ENCODE measurements around the gene KIF3B. TPM values are rescaled to one million over a fixed set of nuclear protein-coding genes. Genes with fewer than 3 reads are reported as not detected.

The KIF3B gene
- total RNA-seq, 1 experiment from 2014 or later, result 31.5 TPM

- CTCF ChIA-PET, result no interaction called here
- intact Hi-C loops (cut with micrococcal nuclease), result no loop called here
- DNase-seq (ENCODE audit: low read depth, low spot score) (no peak), ATAC-seq (no peak)
- Histone ChIP-seq H3K4me2 (ENCODE audit: low read length) (no peak overlapping the region), H3K27ac (ENCODE audit: low read depth, low read length) (no peak overlapping the region), H4K20me1 (ENCODE audit: insufficient read depth) (no peaks in the 10 kb centered on the region), H3K79me2 (ENCODE audit: insufficient read depth, low read length) (no peaks in the 10 kb centered on the region), H3K4me3 (replicated peaks in 1 of 2; ENCODE audit: low read depth in 1 of 2, low read length in 2 of 2) (no peak overlapping the region), H3K9me2 (ENCODE audit: insufficient read depth) (no peaks in the 10 kb centered on the region), H3K9me3 (ENCODE audit: control insufficient read depth in 1 of 2, insufficient read depth in 1 of 2, low read depth in 1 of 2, low read length in 2 of 2) (no peaks in the 10 kb centered on the region), H2AFZ (ENCODE audit: low read depth, low read length, poor library complexity, severe bottlenecking) (no peak overlapping the region), H3K4me1 (ENCODE audit: control insufficient read depth in 1 of 2, insufficient read depth in 2 of 2, low read length in 2 of 2) (no peaks in the 10 kb centered on the region), H3K36me3 (ENCODE audit: control insufficient read depth in 1 of 2, insufficient read depth in 2 of 2, low read length in 2 of 2) (no peaks in the 10 kb centered on the region), H3K27me3 (ENCODE audit: insufficient read depth, low read length) (no peaks in the 10 kb centered on the region), H3K9ac (ENCODE audit: low read length) (no peak overlapping the region)
- POLR2A ChIA-PET, result no interaction called here
- RAD21 ChIA-PET (ENCODE audit: low non-redundant PET in 1 of 2, low total read pairs in 2 of 2, uncharacterized antibody in 2 of 2, unreplicated experiment in 2 of 2), result no interaction called here
- no TSS peak for BruUV-seq (replicated peaks)
- TF ChIP-seq ZFX (IDR thresholded peaks at IDR 0.05), result no peak
- TF ChIP-seq POLR2A (IDR thresholded peaks at IDR 0.05; ENCODE audit: borderline replicate concordance, extremely low read depth, insufficient read depth, insufficient read length), result no peak
- no peak for TF ChIP-seq ZNF274 (IDR thresholded peaks at IDR 0.05; ENCODE audit: low read depth, low read length)
- TF ChIP-seq CBX3 (IDR thresholded peaks at IDR 0.05; ENCODE audit: low read depth), result no peak
- TF ChIP-seq EZH2 (IDR thresholded peaks at IDR 0.05), result no peak
- TF ChIP-seq FOSL1 (IDR thresholded peaks at IDR 0.05; ENCODE audit: low read depth), result no peak
These were observed 70.8 kb downstream of the KIF3B start for GRCh38 chr20:32348207-32348606.

GRCh38 chr20:32350421-32350820 is 73.0 kb downstream of the KIF3B start:
- H3K27me3 ChIP-seq (ENCODE audit: insufficient read depth, low read length), result no peaks in the 10 kb centered on the region
- H3K36me3 ChIP-seq (ENCODE audit: control insufficient read depth in 1 of 2, insufficient read depth in 2 of 2, low read length in 2 of 2), result no peaks in the 10 kb centered on the region
- no peak overlapping the region for H3K4me3 ChIP-seq (replicated peaks in 1 of 2; ENCODE audit: low read depth in 1 of 2, low read length in 2 of 2)
- H2AFZ ChIP-seq (ENCODE audit: low read depth, low read length, poor library complexity, severe bottlenecking), result no peak overlapping the region
- DNase-seq (ENCODE audit: low read depth, low spot score) (no peak), ATAC-seq (no peak)
- intact Hi-C loops (cut with micrococcal nuclease), result no loop called here
- H3K4me2 ChIP-seq (ENCODE audit: low read length), result no peak overlapping the region
- no peak overlapping the region for H3K9ac ChIP-seq (ENCODE audit: low read length)
- H4K20me1 ChIP-seq (ENCODE audit: insufficient read depth), result no peaks in the 10 kb centered on the region
- ChIA-PET RAD21 (ENCODE audit: low non-redundant PET in 1 of 2, low total read pairs in 2 of 2, uncharacterized antibody in 2 of 2, unreplicated experiment in 2 of 2) (no interaction called here), POLR2A (no interaction called here), CTCF (no interaction called here)
- peaks cover 8 to 12% of the 10 kb centered on the region in 2 experiments for H3K4me1 ChIP-seq (ENCODE audit: control insufficient read depth in 1 of 2, insufficient read depth in 2 of 2, low read length in 2 of 2)
- TF ChIP-seq REST (IDR thresholded peaks at IDR 0.05; ENCODE audit: low read depth), result no peak
- no peak for TF ChIP-seq RAD21 (IDR thresholded peaks at IDR 0.05; ENCODE audit: low read depth)
- TF ChIP-seq TCF7L2 (IDR thresholded peaks at IDR 0.05; ENCODE audit: borderline replicate concordance, extremely low read depth, insufficient read depth, insufficient read length), result no peak
- TF ChIP-seq ATF3 (IDR thresholded peaks at IDR 0.05), result no peak
- no peak for TF ChIP-seq JUND (IDR thresholded peaks at IDR 0.05)
- TF ChIP-seq SP1 (IDR thresholded peaks at IDR 0.05; ENCODE audit: low read depth), result no peak
- TF ChIP-seq POLR2A (IDR thresholded peaks at IDR 0.05; ENCODE audit: borderline replicate concordance, extremely low read depth, insufficient read depth, insufficient read length), result no peak
- no peak for TF ChIP-seq FOSL1 (IDR thresholded peaks at IDR 0.05; ENCODE audit: low read depth)
- no peaks in the 10 kb centered on the region for H3K9me2 ChIP-seq (ENCODE audit: insufficient read depth)
- BruUV-seq (replicated peaks), result no TSS peak
- no peak overlapping the region for H3K27ac ChIP-seq (ENCODE audit: low read depth, low read length)
- no peaks in the 10 kb centered on the region for H3K79me2 ChIP-seq (ENCODE audit: insufficient read depth, low read length)
- no peaks in the 10 kb centered on the region for H3K9me3 ChIP-seq (ENCODE audit: control insufficient read depth in 1 of 2, insufficient read depth in 1 of 2, low read depth in 1 of 2, low read length in 2 of 2)

All from HCT116 (cell line).